HUES48 (cell line): Measurements from ENCODE around the gene LOXL4.

Source experiments
- H3K27ac ChIP-seq: one replicate; pipeline ENCODE4 v1.7.0; 2013; ENCODE audit warnings: low read depth, low read length, inconsistent platforms
- H3K27me3 ChIP-seq: 2 replicates; pipeline ENCODE4 v1.6.1; 2013; ENCODE audit warnings: mild to moderate bottlenecking, low read length; ENCODE audit not compliant: control insufficient read depth, insufficient read depth
- H3K36me3 ChIP-seq: 2 replicates; pipeline ENCODE4 v1.6.1; 2013; ENCODE audit warnings: low read length; ENCODE audit not compliant: control insufficient read depth, insufficient read depth
- H3K4me1 ChIP-seq: 2 replicates; pipeline ENCODE4 v1.6.1; 2013; ENCODE audit warnings: mild to moderate bottlenecking, low read length; ENCODE audit not compliant: control insufficient read depth, insufficient read depth
- H3K4me3 ChIP-seq: 2 replicates; pipeline ENCODE4 v1.5.1; 2013; ENCODE audit warnings: mild to moderate bottlenecking, low read depth, low read length
- H3K9ac ChIP-seq: 2 replicates; pipeline ENCODE4 v1.6.1; 2013; ENCODE audit warnings: mild to moderate bottlenecking, low read depth, low read length, moderate library complexity
- H3K9me3 ChIP-seq: 2 replicates; pipeline ENCODE4 v1.6.1; 2013; ENCODE audit warnings: low read length; ENCODE audit not compliant: control insufficient read depth, insufficient read depth

The LOXL4 gene

GRCh38 chr10:98212196-98212595 lies 55.8 kb downstream of the LOXL4 start:
- peaks cover 15% of the 10 kb centered on the region for H3K36me3 ChIP-seq
- no peaks in the 10 kb centered on the region for H3K27me3 ChIP-seq
- H3K4me3 ChIP-seq: no peak overlapping the region
- H3K27ac ChIP-seq: no peak overlapping the region
- H3K4me1 ChIP-seq: no peaks in the 10 kb centered on the region
- H3K9ac ChIP-seq: no peak overlapping the region
- no peaks in the 10 kb centered on the region for H3K9me3 ChIP-seq

- no peak overlapping the region for H3K9ac ChIP-seq
- H3K27me3 ChIP-seq: no peaks in the 10 kb centered on the region
- H3K4me1 ChIP-seq: no peaks in the 10 kb centered on the region
- peaks cover 15% of the 10 kb centered on the region for H3K36me3 ChIP-seq
- H3K27ac ChIP-seq: no peak overlapping the region
- no peaks in the 10 kb centered on the region for H3K9me3 ChIP-seq
- H3K4me3 ChIP-seq: no peak overlapping the region
Observed at GRCh38 chr10:98209441-98209840, 58.6 kb downstream of the LOXL4 start.

- Histone ChIP-seq H3K27ac (no peak overlapping the region), H3K27me3 (no peaks in the 10 kb centered on the region), H3K9ac (no peak overlapping the region), H3K9me3 (no peaks in the 10 kb centered on the region), H3K4me1 (no peaks in the 10 kb centered on the region), H3K4me3 (no peak overlapping the region), H3K36me3 (peaks cover 15% of the 10 kb centered on the region)
Observed at GRCh38 chr10:98208925-98209324, 59.1 kb downstream of the LOXL4 start.

GRCh38 chr10:98205351-98205750 lies 62.6 kb downstream of the LOXL4 start:
- H3K27ac ChIP-seq: no peak overlapping the region
- H3K27me3 ChIP-seq: no peaks in the 10 kb centered on the region
- H3K4me1 ChIP-seq: no peaks in the 10 kb centered on the region
- H3K36me3 ChIP-seq: peaks cover 15% of the 10 kb centered on the region
- H3K9ac ChIP-seq: no peak overlapping the region
- H3K4me3 ChIP-seq: no peak overlapping the region
- no peaks in the 10 kb centered on the region for H3K9me3 ChIP-seq

GRCh38 chr10:98202378-98202777 lies 65.6 kb downstream of the LOXL4 start:
- Histone ChIP-seq H3K4me1 (0 out of 2 replicates have a peak, but pooled peaks cover 6% of the 10 kb centered on the region), H3K27me3 (no peaks in the 10 kb centered on the region), H3K9me3 (no peaks in the 10 kb centered on the region), H3K36me3 (no peaks in the 10 kb centered on the region), H3K4me3 (no peak overlapping the region), H3K27ac (no peak overlapping the region), H3K9ac (no peak overlapping the region)

GRCh38 chr10:98201760-98202159 lies 66.2 kb downstream of the LOXL4 start:
- H3K9ac ChIP-seq: no peak overlapping the region
- no peak overlapping the region for H3K27ac ChIP-seq

More at GRCh38 chr10:98201760-98202159, 66.2 kb downstream of the LOXL4 start:
- Histone ChIP-seq H3K27me3 (no peaks in the 10 kb centered on the region), H3K4me3 (no peak overlapping the region), H3K4me1 (0 out of 2 replicates have a peak, but pooled peaks cover 6% of the 10 kb centered on the region), H3K36me3 (no peaks in the 10 kb centered on the region), H3K9me3 (no peaks in the 10 kb centered on the region)
